H1 (cell line): ENCODE results near the gene UBE2E2. TPM values are rescaled to one million over a fixed set of nuclear protein-coding genes. Genes with fewer than 3 reads are reported as not detected.

Experiments used
- ASH2L ChIP-seq: fragments of 200-600, 300-600 bp; sonication (generic); IDR thresholded peaks from one replicate; pipeline ENCODE4 v1.7.1; 2017; ENCODE audit warnings: low read length
- CHD2 ChIP-seq: IDR thresholded peaks from 2 replicates; pipeline ENCODE4 v1.6.1; 2012; ENCODE audit warnings: low read length, improper control_type of control experiment
- PHF8 ChIP-seq: fragments of 200-600 bp; sonication (generic); conservative IDR thresholded peaks from 2 replicates; pipeline ENCODE4 v1.7.1; 2012; ENCODE audit warnings: low read depth, mild to moderate bottlenecking, inconsistent platforms, low read length, moderate library complexity
- RAD21 ChIP-seq, 2 experiments: IDR thresholded peaks in 1 of 2; conservative IDR thresholded peaks in 1 of 2; 2 replicates each; pipeline ENCODE4 v1.6.1; 2011; ENCODE audit warnings: low read depth in 2 of 2, low read length in 2 of 2, improper control_type of control experiment in 1 of 2, inconsistent platforms in 1 of 2, mild to moderate bottlenecking in 1 of 2, moderate library complexity in 1 of 2
- SP2 ChIP-seq: IDR thresholded peaks from 2 replicates; pipeline ENCODE4 v1.6.1; 2012; ENCODE audit warnings: mild to moderate bottlenecking, low read length, inconsistent platforms
- TCF12 ChIP-seq: IDR thresholded peaks from 2 replicates; pipeline ENCODE4 v1.6.1; 2011; ENCODE audit warnings: low read depth, mild to moderate bottlenecking, low read length
- polyA plus RNA-seq, 7 experiments: library from polyadenylated mRNA; depleted of rRNA in 3 of 7; stranded (reverse) in 5 of 7; unstranded in 2 of 7; fragments of >200 nt in 5 of 7; fragments of 200-250 nt in 2 of 7; gene quantifications; 1 replicate in 5 of 7; 2 replicates in 1 of 7; 4 replicates in 1 of 7; pipeline versions ENCODE4 v1.2.1 to v1.2.3, GENCODE V29; 2011 to 2013; ENCODE audit warnings: missing spikeins in 2 of 7, mixed read lengths in 2 of 7
- total RNA-seq: library from RNA; stranded (reverse); fragmentation: NEBNext Ultra II Directional; extraction: Animal tissue kit (Norgen Biotek cat#: 25700); gene quantifications from 2 replicates; pipeline ENCODE4 v1.2.1, GENCODE V29; 2021

UBE2E2 gene
- total and polyA plus RNA-seq, 2 of the 8 experiments (the other 6 are each of a cell fraction or from before 2014, with no cell fraction given), result 57.6 to 70.6 TPM

DNA sequence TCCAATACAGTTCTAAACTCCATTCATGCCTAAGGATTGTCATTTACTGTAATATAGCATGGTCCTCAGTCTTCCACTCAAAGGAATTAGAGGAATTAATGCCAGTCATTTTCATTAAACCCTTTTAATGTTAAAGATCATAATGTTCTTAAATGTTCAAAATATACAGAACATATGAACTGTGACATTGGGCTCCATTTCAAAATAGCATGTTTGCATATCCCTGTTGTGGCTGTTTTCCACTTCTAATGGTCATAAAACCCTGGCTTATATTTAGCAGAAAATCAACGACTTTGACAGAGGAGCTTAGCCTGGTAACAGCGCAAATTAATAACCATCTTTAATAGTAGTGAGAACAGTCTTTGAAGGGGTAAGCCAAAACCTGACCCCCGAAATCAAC lies 260.7 kb downstream of the UBE2E2 start (continued):
- TF ChIP-seq ASH2L (no peak), RAD21 (IDR thresholded peaks at IDR 0.05 in 1 of 2, conservative IDR thresholded peaks at IDR 0.05 in 1 of 2; ENCODE audit: low read depth in 2 of 2, low read length in 2 of 2) (no peak), PHF8 (no peak), SP2 (no peak), CHD2 (no peak), TCF12 (no peak)
